ENCODE data around the gene ENTPD2.

ENTPD2 gene

GRCh38 chr9:137099231-137099630, 45.4 kb upstream of the ENTPD2 start (continued):
- no peak for TF ChIP-seq ZSCAN4 (tag by site-specific recombination; IDR thresholded peaks at IDR 0.05)
- no peak for TF ChIP-seq ZNF449 (tag by site-specific recombination; IDR thresholded peaks at IDR 0.05)
- no peak for TF ChIP-seq ZNF398 (tag by site-specific recombination; IDR thresholded peaks at IDR 0.05)
- TF ChIP-seq MYNN (tag by site-specific recombination; IDR thresholded peaks at IDR 0.05; ENCODE audit: borderline replicate concordance), result no peak
- no peak for TF ChIP-seq ZSCAN18 (tag by site-specific recombination; IDR thresholded peaks at IDR 0.05)

- no peaks in the 10 kb centered on the region for H3K4me1 ChIP-seq (ENCODE audit: control insufficient read depth, insufficient read depth, low read length)
- ChIA-PET CTCF (no interaction called here), POLR2A (interaction anchor here (1.2 kb wide), 1 partner anchor 11 kb away, joined by 3 read pairs; the partner anchor contains the start of gene MAN1B1)
- H3K9me3 ChIP-seq (ENCODE audit: control insufficient read depth, insufficient read depth, low read depth, low read length), result no peaks in the 10 kb centered on the region
- H3K36me3 ChIP-seq (ENCODE audit: control insufficient read depth in 2 of 2, insufficient read depth in 1 of 2, low read length in 2 of 2), result peaks cover 0 to 76% of the 10 kb centered on the region in 2 experiments; a peak in 2 of 3 replicates
- H3K4me3 ChIP-seq (ENCODE audit: low read depth, low read length), result no peak overlapping the region
- TF ChIP-seq PRDM2 (tag by site-specific recombination; IDR thresholded peaks at IDR 0.05; ENCODE audit: borderline replicate concordance), result no peak
- TF ChIP-seq ZNF10 (tag by site-specific recombination; IDR thresholded peaks at IDR 0.05), result no peak
- no peak for TF ChIP-seq SCRT2 (tag by site-specific recombination; IDR thresholded peaks at IDR 0.05)
- no peak for TF ChIP-seq KLF9 (tag by site-specific recombination; IDR thresholded peaks at IDR 0.05; ENCODE audit: low read depth)
- TF ChIP-seq ZNF660 (tag by site-specific recombination; IDR thresholded peaks at IDR 0.05), result no peak
- TF ChIP-seq GFI1B (tag by site-specific recombination; IDR thresholded peaks at IDR 0.05), result no peak
- no peak for TF ChIP-seq SETDB1 (IDR thresholded peaks at IDR 0.05; ENCODE audit: insufficient read length, low read length)
- TF ChIP-seq ZSCAN5A (tag by site-specific recombination; IDR thresholded peaks at IDR 0.05), result no peak
- no peak for TF ChIP-seq ZNF302 (tag by site-specific recombination; IDR thresholded peaks at IDR 0.05; ENCODE audit: low read depth)
- no peak for TF ChIP-seq ZNF391 (tag by site-specific recombination; IDR thresholded peaks at IDR 0.05; ENCODE audit: borderline replicate concordance, low read depth)
- TF ChIP-seq KLF7 (tag by site-specific recombination; IDR thresholded peaks at IDR 0.05; ENCODE audit: borderline replicate concordance), result no peak
- no peak for TF ChIP-seq ZSCAN23 (tag by site-specific recombination; IDR thresholded peaks at IDR 0.05)
- no peak for TF ChIP-seq ZNF138 (tag by site-specific recombination; IDR thresholded peaks at IDR 0.05; ENCODE audit: borderline replicate concordance)
- no peak for TF ChIP-seq ZNF549 (tag by site-specific recombination; IDR thresholded peaks at IDR 0.05)
- no peak for TF ChIP-seq ZNF248 (tag by site-specific recombination; IDR thresholded peaks at IDR 0.05)
- H3K27ac ChIP-seq (ENCODE audit: extremely low read depth, low read depth, low read length), result no peak overlapping the region
Observed at GRCh38 chr9:137097761-137098462, 44.1 kb upstream of the ENTPD2 start.
